Keratinocyte (primary cell): ENCODE data around the gene ATXN10.

Experiments used
- CTCF ChIP-seq, 3 experiments: IDR thresholded peaks in 1 of 3; conservative IDR thresholded peaks in 1 of 3; optimal IDR thresholded peaks in 1 of 3; 2 replicates in 2 of 3; 3 replicates in 1 of 3; pipeline versions ENCODE3 to v1.5.1; 2011; ENCODE audit warnings: low read length in 3 of 3, mild to moderate bottlenecking in 3 of 3, moderate library complexity in 2 of 3, control low read depth in 1 of 3, inconsistent platforms in 1 of 3; ENCODE audit not compliant: insufficient read depth in 2 of 3; ENCODE audit errors: extremely low read depth in 1 of 3
- EZH2 ChIP-seq: IDR thresholded peaks from one replicate; pipeline ENCODE4 v1.6.1; 2012; ENCODE audit warnings: inconsistent platforms, mild to moderate bottlenecking, low read length, moderate library complexity

- TF ChIP-seq CTCF (optimal IDR thresholded peaks at IDR 0.05 in 1 of 3, IDR thresholded peaks at IDR 0.05 in 1 of 3, conservative IDR thresholded peaks at IDR 0.05 in 1 of 3; ENCODE audit: extremely low read depth in 1 of 3, insufficient read depth in 2 of 3, low read length in 3 of 3) (no peak), EZH2 (no peak)
Measured at GRCh38 chr22:45731041-45731797, 59.6 kb downstream of the ATXN10 start.
